K562 (cell line): Measurements from ENCODE around the gene RASSF7. TPM values are rescaled to one million over a fixed set of nuclear protein-coding genes. Genes with fewer than 3 reads are reported as not detected.

Experiments
- ATF2 ChIP-seq: sonication (generic); formaldehyde crosslinking; IDR thresholded peaks from 2 replicates; pipeline ENCODE4 v1.8.1; 2022; ENCODE audit warnings: missing genetic modification reagents
- COPS2 ChIP-seq: fragments of 450-650 bp; conservative IDR thresholded peaks from 2 replicates; pipeline ENCODE4 v1.6.1; 2016; ENCODE audit warnings: mild to moderate bottlenecking, moderate library complexity
- CXXC5 ChIP-seq: fragments of 250-450 bp; sonication (Bioruptor Pico); IDR thresholded peaks from 2 replicates; pipeline ENCODE4 v1.8.0; 2022; ENCODE audit warnings: inconsistent platforms, mild to moderate bottlenecking, moderate library complexity
- FIP1L1 ChIP-seq: fragments of 200-400 bp; formaldehyde crosslinking; IDR thresholded peaks from 2 replicates; pipeline ENCODE4 v1.6.1; 2018; ENCODE audit warnings: mild to moderate bottlenecking, low read depth, low read length; ENCODE audit not compliant: poor library complexity, severe bottlenecking
- FOXJ3 ChIP-seq: sonication (generic); formaldehyde crosslinking; IDR thresholded peaks from 2 replicates; pipeline ENCODE4 v1.4.0; 2020; ENCODE audit warnings: mild to moderate bottlenecking, missing genetic modification reagents
- FOXK2 ChIP-seq, 2 experiments: fragments of 450-650 bp; IDR thresholded peaks in 1 of 2; conservative IDR thresholded peaks in 1 of 2; 2 replicates each; pipeline ENCODE4 v1.6.1; 2016; ENCODE audit warnings: low read depth in 2 of 2, mild to moderate bottlenecking in 1 of 2
- FOXP1 ChIP-seq: sonication (generic); formaldehyde crosslinking; IDR thresholded peaks from 2 replicates; pipeline ENCODE4 v1.8.0; 2022; ENCODE audit warnings: mild to moderate bottlenecking, missing genetic modification reagents
- HMGN3 ChIP-seq: IDR thresholded peaks from 2 replicates; pipeline ENCODE4 v1.6.1; 2011; ENCODE audit warnings: borderline replicate concordance, low read depth, mild to moderate bottlenecking, mixed read lengths, low read length; ENCODE audit not compliant: insufficient read length; ENCODE audit errors: extremely low read depth
- OTX1 ChIP-seq: fragments of 450-650 bp; formaldehyde crosslinking; IDR thresholded peaks from 2 replicates; pipeline ENCODE4 v1.4.0; 2022; ENCODE audit warnings: mild to moderate bottlenecking
- RBM17 ChIP-seq: fragments of 200-400 bp; formaldehyde crosslinking; IDR thresholded peaks from 2 replicates; pipeline ENCODE4 v1.6.1; 2017; ENCODE audit warnings: low read depth, mild to moderate bottlenecking, low read length, borderline replicate concordance
- STAT5A ChIP-seq: IDR thresholded peaks from 2 replicates; pipeline ENCODE4 v1.6.1; 2012; ENCODE audit warnings: low read length, inconsistent platforms, borderline replicate concordance
- ZNF124 ChIP-seq: sonication (generic); formaldehyde crosslinking; IDR thresholded peaks from 2 replicates; pipeline ENCODE4 v1.8.1; 2022; ENCODE audit warnings: missing genetic modification reagents
- ZNF316 ChIP-seq: fragments of 450-650 bp; IDR thresholded peaks from 2 replicates; pipeline ENCODE4 v1.6.1; 2016
- ZNF445 ChIP-seq: fragments of 250-450 bp; sonication (Bioruptor Pico); IDR thresholded peaks from 2 replicates; pipeline ENCODE4 v1.4.0; 2020; ENCODE audit warnings: low read depth, mild to moderate bottlenecking, moderate library complexity
- ZNF707 ChIP-seq: fragments of 250-450 bp; sonication (Bioruptor Pico); conservative IDR thresholded peaks from 2 replicates; pipeline ENCODE4 v1.8.0; 2022; ENCODE audit warnings: inconsistent platforms, mild to moderate bottlenecking, moderate library complexity
- polyA plus RNA-seq, 8 experiments: library from polyadenylated mRNA; depleted of rRNA in 4 of 8; stranded (reverse) in 5 of 8; unstranded in 3 of 8; fragments of >200 nt; fragmentation: Nextera tagmentation in 2 of 8; fragmentation: Illumina TruSeq in 1 of 8; extraction: Ambion mirVana in 2 of 8; extraction: Trizol in 1 of 8; gene quantifications; 2 replicates each; pipeline versions ENCODE4 v1.2.1 to v1.2.3, GENCODE V29; 2011 to 2014; ENCODE audit warnings: inconsistent platforms in 1 of 8, missing spikeins in 1 of 8
- total RNA-seq, 7 experiments: library from RNA; depleted of rRNA in 6 of 7; stranded (reverse); fragments of >200 nt in 6 of 7; fragmentation: Illumina TruSeq in 2 of 7; extraction: Trizol in 2 of 7; gene quantifications; 2 replicates each; pipeline versions ENCODE4 v1.2.1 to v1.2.3, GENCODE V29; 2011 to 2021; ENCODE audit warnings: low replicate concordance in 1 of 7
- TF ChIP-seq, protein P1 (sequence below): fragments of 450-650 bp; IDR thresholded peaks from 2 replicates; pipeline ENCODE4 v1.6.1; 2018; ENCODE audit not compliant: partially characterized antibody
- TF ChIP-seq, protein P2 (sequence below): fragments of 450-650 bp; formaldehyde crosslinking; IDR thresholded peaks from 2 replicates; pipeline ENCODE4 v1.4.0; 2022; ENCODE audit warnings: missing genetic modification characterization
- TF ChIP-seq, protein P3 (sequence below): sonication (generic); formaldehyde crosslinking; IDR thresholded peaks from 2 replicates; pipeline ENCODE4 v1.9.0; 2022; ENCODE audit warnings: mild to moderate bottlenecking, missing genetic modification reagents
- TF ChIP-seq, protein P4 (sequence below): sonication (generic); formaldehyde crosslinking; IDR thresholded peaks from 2 replicates; pipeline ENCODE4 v1.4.0; 2020; ENCODE audit warnings: mild to moderate bottlenecking, missing genetic modification reagents

Gene RASSF7
- total and polyA plus RNA-seq, 9 of the 15 experiments (the other 6 are each of a cell fraction or from before 2014, with no cell fraction given): 0.41 to 45.2 (median 18.6) TPM

DNA sequence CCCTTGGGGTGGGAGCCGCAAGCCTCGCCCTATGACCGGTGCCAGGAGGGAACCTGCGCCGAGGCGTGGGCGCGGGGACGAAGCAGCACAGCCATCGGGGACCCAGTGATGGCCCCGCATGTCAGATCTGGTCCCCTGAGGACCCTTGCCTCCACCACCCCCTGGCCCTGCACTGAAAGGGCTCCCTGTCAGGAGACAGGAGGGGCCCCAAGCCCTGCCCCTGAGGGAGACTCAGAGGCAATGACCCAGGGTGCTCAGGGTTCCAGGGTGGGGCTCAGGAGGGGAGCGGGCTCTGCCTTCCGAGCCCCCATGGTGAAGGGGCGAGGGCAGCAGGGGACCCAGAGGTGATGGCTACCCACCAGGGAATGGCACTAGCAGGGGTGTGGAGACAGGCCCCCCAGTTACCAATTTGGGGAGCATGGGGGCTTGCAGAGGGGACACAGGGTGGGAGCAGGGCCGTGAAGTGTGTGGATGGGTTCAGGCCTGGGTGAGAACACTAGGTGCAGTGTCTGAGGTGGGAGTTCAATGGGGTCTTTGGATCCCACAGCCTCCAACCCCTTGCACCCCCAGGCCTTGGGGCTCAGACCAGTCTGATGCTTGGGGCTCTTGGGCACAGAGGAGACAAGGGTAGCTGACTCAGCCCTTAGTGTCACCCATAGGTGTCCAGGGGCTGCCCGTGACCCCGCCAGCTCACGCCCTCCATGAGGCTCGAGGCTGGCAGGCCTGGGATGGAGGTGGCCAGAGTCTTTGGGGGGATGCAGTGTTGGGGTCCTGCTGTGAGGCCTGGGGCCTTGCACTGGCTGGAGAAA, 22.9 kb upstream of the RASSF7 start (continued):
- TF ChIP-seq, protein P1, sequence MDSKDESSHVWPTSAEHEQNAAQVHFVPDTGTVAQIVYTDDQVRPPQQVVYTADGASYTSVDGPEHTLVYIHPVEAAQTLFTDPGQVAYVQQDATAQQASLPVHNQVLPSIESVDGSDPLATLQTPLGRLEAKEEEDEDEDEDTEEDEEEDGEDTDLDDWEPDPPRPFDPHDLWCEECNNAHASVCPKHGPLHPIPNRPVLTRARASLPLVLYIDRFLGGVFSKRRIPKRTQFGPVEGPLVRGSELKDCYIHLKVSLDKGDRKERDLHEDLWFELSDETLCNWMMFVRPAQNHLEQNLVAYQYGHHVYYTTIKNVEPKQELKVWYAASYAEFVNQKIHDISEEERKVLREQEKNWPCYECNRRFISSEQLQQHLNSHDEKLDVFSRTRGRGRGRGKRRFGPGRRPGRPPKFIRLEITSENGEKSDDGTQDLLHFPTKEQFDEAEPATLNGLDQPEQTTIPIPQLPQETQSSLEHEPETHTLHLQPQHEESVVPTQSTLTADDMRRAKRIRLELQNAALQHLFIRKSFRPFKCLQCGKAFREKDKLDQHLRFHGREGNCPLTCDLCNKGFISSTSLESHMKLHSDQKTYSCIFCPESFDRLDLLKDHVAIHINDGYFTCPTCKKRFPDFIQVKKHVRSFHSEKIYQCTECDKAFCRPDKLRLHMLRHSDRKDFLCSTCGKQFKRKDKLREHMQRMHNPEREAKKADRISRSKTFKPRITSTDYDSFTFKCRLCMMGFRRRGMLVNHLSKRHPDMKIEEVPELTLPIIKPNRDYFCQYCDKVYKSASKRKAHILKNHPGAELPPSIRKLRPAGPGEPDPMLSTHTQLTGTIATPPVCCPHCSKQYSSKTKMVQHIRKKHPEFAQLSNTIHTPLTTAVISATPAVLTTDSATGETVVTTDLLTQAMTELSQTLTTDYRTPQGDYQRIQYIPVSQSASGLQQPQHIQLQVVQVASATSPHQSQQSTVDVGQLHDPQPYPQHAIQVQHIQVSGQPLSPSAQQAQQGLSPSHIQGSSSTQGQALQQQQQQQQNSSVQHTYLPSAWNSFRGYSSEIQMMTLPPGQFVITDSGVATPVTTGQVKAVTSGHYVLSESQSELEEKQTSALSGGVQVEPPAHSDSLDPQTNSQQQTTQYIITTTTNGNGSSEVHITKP: no peak
- TF ChIP-seq COPS2: no peak
- no peak for TF ChIP-seq HMGN3
- no peak for TF ChIP-seq ZNF445 (CRISPR knock-in tag)
- TF ChIP-seq, protein P2, sequence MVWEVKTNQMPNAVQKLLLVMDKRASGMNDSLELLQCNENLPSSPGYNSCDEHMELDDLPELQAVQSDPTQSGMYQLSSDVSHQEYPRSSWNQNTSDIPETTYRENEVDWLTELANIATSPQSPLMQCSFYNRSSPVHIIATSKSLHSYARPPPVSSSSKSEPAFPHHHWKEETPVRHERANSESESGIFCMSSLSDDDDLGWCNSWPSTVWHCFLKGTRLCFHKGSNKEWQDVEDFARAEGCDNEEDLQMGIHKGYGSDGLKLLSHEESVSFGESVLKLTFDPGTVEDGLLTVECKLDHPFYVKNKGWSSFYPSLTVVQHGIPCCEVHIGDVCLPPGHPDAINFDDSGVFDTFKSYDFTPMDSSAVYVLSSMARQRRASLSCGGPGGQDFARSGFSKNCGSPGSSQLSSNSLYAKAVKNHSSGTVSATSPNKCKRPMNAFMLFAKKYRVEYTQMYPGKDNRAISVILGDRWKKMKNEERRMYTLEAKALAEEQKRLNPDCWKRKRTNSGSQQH (CRISPR knock-in tag): no peak
- TF ChIP-seq ZNF124 (CRISPR knock-in tag): no peak
- TF ChIP-seq RBM17: no peak
- TF ChIP-seq OTX1 (CRISPR knock-in tag): peak; percentile 64; the same call in 1 of the 2 replicates
- TF ChIP-seq FIP1L1: no peak
- TF ChIP-seq, protein P3, sequence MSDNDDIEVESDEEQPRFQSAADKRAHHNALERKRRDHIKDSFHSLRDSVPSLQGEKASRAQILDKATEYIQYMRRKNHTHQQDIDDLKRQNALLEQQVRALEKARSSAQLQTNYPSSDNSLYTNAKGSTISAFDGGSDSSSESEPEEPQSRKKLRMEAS (CRISPR knock-in tag): no peak
- no peak for TF ChIP-seq STAT5A
- TF ChIP-seq FOXP1 (CRISPR knock-in tag): no peak
- TF ChIP-seq FOXK2 (conservative IDR thresholded peaks at IDR 0.05 in 1 of 2, IDR thresholded peaks at IDR 0.05 in 1 of 2; ENCODE audit: low read depth in 2 of 2): no peak
- no peak for TF ChIP-seq FOXJ3
- TF ChIP-seq ATF2 (CRISPR knock-in tag): no peak
- TF ChIP-seq, protein P4, sequence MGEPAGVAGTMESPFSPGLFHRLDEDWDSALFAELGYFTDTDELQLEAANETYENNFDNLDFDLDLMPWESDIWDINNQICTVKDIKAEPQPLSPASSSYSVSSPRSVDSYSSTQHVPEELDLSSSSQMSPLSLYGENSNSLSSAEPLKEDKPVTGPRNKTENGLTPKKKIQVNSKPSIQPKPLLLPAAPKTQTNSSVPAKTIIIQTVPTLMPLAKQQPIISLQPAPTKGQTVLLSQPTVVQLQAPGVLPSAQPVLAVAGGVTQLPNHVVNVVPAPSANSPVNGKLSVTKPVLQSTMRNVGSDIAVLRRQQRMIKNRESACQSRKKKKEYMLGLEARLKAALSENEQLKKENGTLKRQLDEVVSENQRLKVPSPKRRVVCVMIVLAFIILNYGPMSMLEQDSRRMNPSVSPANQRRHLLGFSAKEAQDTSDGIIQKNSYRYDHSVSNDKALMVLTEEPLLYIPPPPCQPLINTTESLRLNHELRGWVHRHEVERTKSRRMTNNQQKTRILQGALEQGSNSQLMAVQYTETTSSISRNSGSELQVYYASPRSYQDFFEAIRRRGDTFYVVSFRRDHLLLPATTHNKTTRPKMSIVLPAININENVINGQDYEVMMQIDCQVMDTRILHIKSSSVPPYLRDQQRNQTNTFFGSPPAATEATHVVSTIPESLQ (CRISPR knock-in tag): no peak
- TF ChIP-seq ZNF316: peak; percentile 38
- TF ChIP-seq ZNF707: no peak
- no peak for TF ChIP-seq CXXC5 (CRISPR knock-in tag)
